Panc1 (cell line): ENCODE measurements around the gene DEPDC5. TPM values are rescaled to one million over a fixed set of nuclear protein-coding genes. Genes with fewer than 3 reads are reported as not detected.

ENCODE experiments used
- ATAC-seq: fragments of 200-7000 bp; cut with Tn5 transposase; 2 replicates; pipeline ENCODE4 v1.9.1; 2020; ENCODE audit warnings: mild to moderate bottlenecking, moderate library complexity
- BruUV-seq: library from RNA; stranded (reverse); fragments of 400-500 nt; replicated peaks from 2 replicates; lab custom pipeline; 2021; lab: Mats Ljungman, UMichigan
- CTCF ChIA-PET: fragments of 300-600 bp; sonication (Branson Sonifier 250); formaldehyde crosslinking; loops from one replicate; lab custom pipeline; 2022; ENCODE audit warnings: antibody characterized with exemption; lab: Charles Lee
- POLR2A ChIA-PET: fragments of 300-600 bp; sonication (Branson Sonifier 250); formaldehyde crosslinking; loops from one replicate; lab custom pipeline; 2022; ENCODE audit warnings: antibody characterized with exemption; lab: Charles Lee
- DNase-seq: peaks from one replicate; pipeline ENCODE4 v3.0.0-alpha.2; 2010; ENCODE audit warnings: low read depth, low spot score
- H3K27ac ChIP-seq: 2 replicates; pipeline ENCODE4 v1.5.1; 2011; ENCODE audit warnings: mild to moderate bottlenecking, low read length, inconsistent platforms
- H3K27me3 ChIP-seq: fragments of 200-500 bp; sonication (Bioruptor generic); 2 replicates; pipeline ENCODE4 v1.6.0; 2014; ENCODE audit warnings: low read length, inconsistent platforms; ENCODE audit not compliant: control insufficient read depth, insufficient read depth
- H3K36me3 ChIP-seq: fragments of 200-500 bp; sonication (Bioruptor generic); 2 replicates; pipeline ENCODE4 v1.5.1; 2014; ENCODE audit warnings: inconsistent platforms, mild to moderate bottlenecking, low read length, moderate library complexity; ENCODE audit not compliant: control insufficient read depth, insufficient read depth
- H3K4me1 ChIP-seq: 2 replicates; pipeline ENCODE4 v1.5.1; 2011; ENCODE audit warnings: inconsistent platforms, mild to moderate bottlenecking, low read length, moderate library complexity; ENCODE audit not compliant: control insufficient read depth, insufficient read depth
- H3K4me3 ChIP-seq, 2 experiments: 2 replicates each; pipeline ENCODE4 v1.5.1; 2011 to 2012; ENCODE audit warnings: low read depth in 2 of 2, low read length in 2 of 2, mild to moderate bottlenecking in 2 of 2, inconsistent platforms in 1 of 2, moderate library complexity in 1 of 2
- H3K9me3 ChIP-seq: fragments of 200-500 bp; sonication (Bioruptor generic); 2 replicates; pipeline ENCODE4 v1.5.1; 2014; ENCODE audit warnings: low read depth, mild to moderate bottlenecking, inconsistent platforms, low read length, moderate library complexity; ENCODE audit not compliant: control insufficient read depth, insufficient read depth
- POLR2AphosphoS5 ChIP-seq: IDR thresholded peaks from 2 replicates; pipeline ENCODE4 v1.6.1; 2012; ENCODE audit warnings: mild to moderate bottlenecking, low read depth, low read length, moderate library complexity
- REST ChIP-seq, 2 experiments: IDR thresholded peaks; 2 replicates each; pipeline ENCODE4 v1.6.1; 2011 to 2012; ENCODE audit warnings: low read depth in 2 of 2, control low read depth in 1 of 2, low read length in 1 of 2, mild to moderate bottlenecking in 1 of 2, moderate library complexity in 1 of 2; ENCODE audit not compliant: insufficient read depth in 1 of 2
- SIN3A ChIP-seq: IDR thresholded peaks from 2 replicates; pipeline ENCODE4 v1.6.1; 2012; ENCODE audit warnings: low read depth, mild to moderate bottlenecking, low read length, moderate library complexity, borderline replicate concordance; ENCODE audit not compliant: insufficient read depth
- TCF7L2 ChIP-seq: IDR thresholded peaks from 2 replicates; pipeline ENCODE4 v1.6.1; 2011; ENCODE audit warnings: mild to moderate bottlenecking, low read depth, low read length, inconsistent platforms
- in situ Hi-C: cut with HindIII; loops from 2 replicates; pipeline ENCODE4 v1.10.0; 2016; ENCODE audit warnings: low sequenced_read_pairs, low pct_unique_long_range_greater_than_20kb
- intact Hi-C: fragments of 100-400 bp; cut with micrococcal nuclease; formaldehyde crosslinking; loops from one replicate; pipeline ENCODE4 v1.10.0; 2022; ENCODE audit not compliant: unreplicated experiment
- total RNA-seq: library from RNA; stranded (reverse); gene quantifications from one replicate; pipeline ENCODE4 v1.2.1, GENCODE V29; 2021; ENCODE audit not compliant: unreplicated experiment
- TF ChIP-seq, protein P1 (sequence below): fragments of 450-650 bp; IDR thresholded peaks from 2 replicates; pipeline ENCODE4 v1.5.1; 2017; ENCODE audit warnings: mild to moderate bottlenecking

DEPDC5 gene
- total RNA-seq, 1 experiment from 2014 or later: 20.2 TPM

GRCh38 chr22:31933406-31933805 lies 179.6 kb downstream of the DEPDC5 start:
- no peaks in the 10 kb centered on the region for H3K36me3 ChIP-seq
- DNase-seq (no peak), ATAC-seq (no peak)
- intact Hi-C loops: no loop called here
- ChIA-PET POLR2A (no interaction called here), CTCF (no interaction called here)
- no TSS peak for BruUV-seq
- no peak overlapping the region for H3K4me3 ChIP-seq
- no peak overlapping the region for H3K27ac ChIP-seq
- TF ChIP-seq SIN3A (no peak), REST (IDR thresholded peaks at IDR 0.05; ENCODE audit: insufficient read depth in 1 of 2, low read depth in 2 of 2, low read length in 1 of 2) (no peak), POLR2AphosphoS5 (no peak), TCF7L2 (no peak)
- TF ChIP-seq, protein P1, sequence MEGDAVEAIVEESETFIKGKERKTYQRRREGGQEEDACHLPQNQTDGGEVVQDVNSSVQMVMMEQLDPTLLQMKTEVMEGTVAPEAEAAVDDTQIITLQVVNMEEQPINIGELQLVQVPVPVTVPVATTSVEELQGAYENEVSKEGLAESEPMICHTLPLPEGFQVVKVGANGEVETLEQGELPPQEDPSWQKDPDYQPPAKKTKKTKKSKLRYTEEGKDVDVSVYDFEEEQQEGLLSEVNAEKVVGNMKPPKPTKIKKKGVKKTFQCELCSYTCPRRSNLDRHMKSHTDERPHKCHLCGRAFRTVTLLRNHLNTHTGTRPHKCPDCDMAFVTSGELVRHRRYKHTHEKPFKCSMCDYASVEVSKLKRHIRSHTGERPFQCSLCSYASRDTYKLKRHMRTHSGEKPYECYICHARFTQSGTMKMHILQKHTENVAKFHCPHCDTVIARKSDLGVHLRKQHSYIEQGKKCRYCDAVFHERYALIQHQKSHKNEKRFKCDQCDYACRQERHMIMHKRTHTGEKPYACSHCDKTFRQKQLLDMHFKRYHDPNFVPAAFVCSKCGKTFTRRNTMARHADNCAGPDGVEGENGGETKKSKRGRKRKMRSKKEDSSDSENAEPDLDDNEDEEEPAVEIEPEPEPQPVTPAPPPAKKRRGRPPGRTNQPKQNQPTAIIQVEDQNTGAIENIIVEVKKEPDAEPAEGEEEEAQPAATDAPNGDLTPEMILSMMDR: no peak
- in situ Hi-C loops: no loop called here
- H3K27me3 ChIP-seq: no peaks in the 10 kb centered on the region
- no peaks in the 10 kb centered on the region for H3K4me1 ChIP-seq
- no peaks in the 10 kb centered on the region for H3K9me3 ChIP-seq

- no peaks in the 10 kb centered on the region for H3K36me3 ChIP-seq
- H3K27me3 ChIP-seq: no peaks in the 10 kb centered on the region
- H3K27ac ChIP-seq: no peak overlapping the region
- no peaks in the 10 kb centered on the region for H3K4me1 ChIP-seq
- in situ Hi-C loops (no loop called here), intact Hi-C loops (no loop called here)
- BruUV-seq: no TSS peak
- no peak overlapping the region for H3K4me3 ChIP-seq
- POLR2A ChIA-PET: no interaction called here
- CTCF ChIA-PET: no interaction called here
- no peaks in the 10 kb centered on the region for H3K9me3 ChIP-seq
- ATAC-seq (no peak), DNase-seq (no peak)
- TF ChIP-seq, protein P1: no peak
- no peak for TF ChIP-seq SIN3A
- TF ChIP-seq POLR2AphosphoS5: no peak
- TF ChIP-seq TCF7L2: no peak
- no peak for TF ChIP-seq REST (IDR thresholded peaks at IDR 0.05; ENCODE audit: insufficient read depth in 1 of 2, low read depth in 2 of 2, low read length in 1 of 2)
Measured at GRCh38 chr22:31933816-31934482, 180.1 kb downstream of the DEPDC5 start.
